ENCODE results near the gene SMPDL3A.

SMPDL3A gene

GRCh38 chr6:122778302-122778701, 10.8 kb upstream of the SMPDL3A start:
- DNase-seq = no peak

- DNase-seq = peak; percentile 67
These were observed 9.9 kb upstream of the SMPDL3A start for GRCh38 chr6:122778985-122779661.

GRCh38 chr6:122779667-122780066, 9.4 kb upstream of the SMPDL3A start, which contains the start of gene FABP7:
Gene FABP7, plus strand, starts transcription at chr6:122779716. Its CDS starts 79 bp downstream, at chr6:122779795.
- DNase-seq = peak; percentile 37

GRCh38 chr6:122780114-122780513, 8.9 kb upstream of the SMPDL3A start:
- no peak for DNase-seq

GRCh38 chr6:122781716-122782115, 7.3 kb upstream of the SMPDL3A start:
- no peak for DNase-seq

- no peak for DNase-seq
These were observed 5.7 kb upstream of the SMPDL3A start for GRCh38 chr6:122783401-122783800.

- DNase-seq = no peak
These were observed 3.2 kb upstream of the SMPDL3A start for GRCh38 chr6:122785891-122786290.

GRCh38 chr6:122787721-122788120, 1.3 kb upstream of the SMPDL3A start:
- DNase-seq = no peak

GRCh38 chr6:122788208-122788607, 850 bp upstream of the SMPDL3A start:
- no peak for DNase-seq

- no peak for DNase-seq
These were observed 336 bp upstream of the SMPDL3A start for GRCh38 chr6:122788663-122789181.

- DNase-seq = peak; percentile 74
These were observed 967 bp downstream of the SMPDL3A start for GRCh38 chr6:122790028-122790422.

- DNase-seq = peak; percentile 32
These were observed 1.6 kb downstream of the SMPDL3A start for GRCh38 chr6:122790423-122791309.

GRCh38 chr6:122791310-122791679, 2.2 kb downstream of the SMPDL3A start:
- DNase-seq = no peak

- no peak for DNase-seq
These were observed 3.7 kb downstream of the SMPDL3A start for GRCh38 chr6:122792766-122793165.

GRCh38 chr6:122797537-122797936, 8.5 kb downstream of the SMPDL3A start:
- no peak for DNase-seq

- DNase-seq = peak; percentile 27
These were observed 9.1 kb downstream of the SMPDL3A start for GRCh38 chr6:122798099-122798641.

- no peak for DNase-seq
These were observed 10.2 kb downstream of the SMPDL3A start for GRCh38 chr6:122799140-122799745.

GRCh38 chr6:122799916-122800686, 11.0 kb downstream of the SMPDL3A start:
- no peak for DNase-seq

- DNase-seq = no peak
These were observed 11.8 kb downstream of the SMPDL3A start for GRCh38 chr6:122800906-122801305.

- DNase-seq = no peak
These were observed 12.3 kb downstream of the SMPDL3A start for GRCh38 chr6:122801397-122801796.

- no peak for DNase-seq
These were observed 14.2 kb downstream of the SMPDL3A start for GRCh38 chr6:122803171-122803661.

- no peak for DNase-seq
These were observed 16.0 kb downstream of the SMPDL3A start for GRCh38 chr6:122804962-122805485.

Measured in NCI-H345 (cell line).